GM12878 (cell line): ENCODE measurements around the gene CTNNA1. TPM values are rescaled to one million over a fixed set of nuclear protein-coding genes. Genes with fewer than 3 reads are reported as not detected.

Source experiments
- ATAC-seq: fragments of 200-7000 bp; cut with Tn5 transposase; 3 replicates; pipeline ENCODE4 v1.9.1; 2020; ENCODE audit warnings: mild to moderate bottlenecking, moderate library complexity
- BruUV-seq: library from RNA; stranded (reverse); fragments of 400-500 nt; replicated peaks from 2 replicates; lab custom pipeline; 2021; lab: Mats Ljungman, UMichigan
- CTCF ChIA-PET: fragments of 300-600 bp; sonication (Branson Sonifier 250); formaldehyde crosslinking; extraction: SDS; loops from one replicate; lab custom pipeline; 2021; ENCODE audit warnings: inconsistent platforms; lab: Yijun Ruan, JAX
- POLR2A ChIA-PET: fragments of 350-600 bp; formaldehyde crosslinking; extraction: SDS; loops from one replicate; lab custom pipeline; 2021; ENCODE audit warnings: inconsistent platforms; lab: Charles Lee
- RAD21 ChIA-PET: fragments of 300-600 bp; sonication (Branson Sonifier 250); formaldehyde crosslinking; loops from one replicate; lab custom pipeline; 2023; ENCODE audit warnings: antibody characterized with exemption; ENCODE audit not compliant: unreplicated experiment; lab: Charles Lee
- SMC1A ChIA-PET: fragments of 300-600 bp; sonication (Branson Sonifier 250); formaldehyde crosslinking; loops from one replicate; lab custom pipeline; 2023; ENCODE audit not compliant: unreplicated experiment, uncharacterized antibody; lab: Charles Lee
- DNase-seq: peaks from one replicate; pipeline ENCODE4 v3.0.0-alpha.2; 2011; ENCODE audit warnings: low read depth, low spot score
- FAIRE-seq: peaks from 3 replicates; lab custom pipeline; 2011; peaks lifted over from hg19 to GRCh38; lab: Jason Lieb, UNC
- H2AFZ ChIP-seq: 2 replicates; pipeline ENCODE4 v1.6.0; 2011; ENCODE audit warnings: low read depth, low read length, control low read depth; ENCODE audit not compliant: control insufficient read depth
- H3K27ac ChIP-seq: 2 replicates; pipeline ENCODE4 v1.5.1; 2011; ENCODE audit warnings: control low read depth; ENCODE audit not compliant: control insufficient read depth, insufficient read depth
- H3K27me3 ChIP-seq, 2 experiments: replicated peaks in 1 of 2; 2 replicates each; pipeline versions ENCODE4 v1.6.0 to v1.6.1; 2011; ENCODE audit warnings: low read length in 1 of 2; ENCODE audit not compliant: control insufficient read depth in 2 of 2, insufficient read depth in 2 of 2
- H3K36me3 ChIP-seq, 2 experiments: 2 replicates each; pipeline ENCODE4 v1.5.1; 2011; ENCODE audit warnings: low read length in 1 of 2; ENCODE audit not compliant: control insufficient read depth in 2 of 2, insufficient read depth in 2 of 2
- H3K4me1 ChIP-seq: 2 replicates; pipeline ENCODE4 v1.6.1; 2011; ENCODE audit warnings: mild to moderate bottlenecking, low read length, moderate library complexity, mixed read lengths; ENCODE audit not compliant: control insufficient read depth, insufficient read depth
- H3K4me2 ChIP-seq: 2 replicates; pipeline ENCODE4 v1.6.0; 2011; ENCODE audit warnings: control low read depth; ENCODE audit not compliant: control insufficient read depth, insufficient read depth
- H3K4me3 ChIP-seq: fragments of 200-600 bp; sonication (generic); 2 replicates; pipeline ENCODE4 v1.5.1; 2016
- H3K79me2 ChIP-seq: 2 replicates; pipeline ENCODE4 v1.6.0; 2011; ENCODE audit warnings: low read length; ENCODE audit not compliant: control insufficient read depth, insufficient read depth
- H3K9ac ChIP-seq: 2 replicates; pipeline ENCODE4 v1.8.0; 2011; ENCODE audit warnings: low read length, control low read depth, mixed read lengths; ENCODE audit not compliant: control insufficient read depth, insufficient read depth
- H3K9me3 ChIP-seq: replicated peaks from 3 replicates; pipeline ENCODE4 v1.5.1; 2011; ENCODE audit warnings: mild to moderate bottlenecking, low read length; ENCODE audit not compliant: control insufficient read depth, insufficient read depth
- H4K20me1 ChIP-seq: 2 replicates; pipeline ENCODE4 v1.6.0; 2011; ENCODE audit not compliant: control insufficient read depth, insufficient read depth
- CBFB ChIP-seq: IDR thresholded peaks from 2 replicates; pipeline ENCODE4 v1.6.1; 2016; ENCODE audit warnings: antibody characterized with exemption, low read depth
- EP300 ChIP-seq, 2 experiments: fragments of 150-350 bp in 1 of 2; IDR thresholded peaks; 2 replicates each; pipeline ENCODE4 v1.6.1; 2011 to 2012; ENCODE audit warnings: low read depth in 2 of 2, low read length in 2 of 2, borderline replicate concordance in 1 of 2, improper control_type of control experiment in 1 of 2, inconsistent platforms in 1 of 2; ENCODE audit not compliant: control insufficient read depth in 1 of 2
- RBBP5 ChIP-seq: fragments of 200-600 bp; sonication (generic); conservative IDR thresholded peaks from 2 replicates; pipeline ENCODE4 v1.6.1; 2016
- SIX5 ChIP-seq: IDR thresholded peaks from 2 replicates; pipeline ENCODE4 v1.6.1; 2011; ENCODE audit warnings: mild to moderate bottlenecking, low read depth, low read length, moderate library complexity; ENCODE audit not compliant: severe bottlenecking
- SUZ12 ChIP-seq: fragments of 200-600 bp; sonication (generic); IDR thresholded peaks from one replicate; pipeline ENCODE4 v1.6.1; 2018; ENCODE audit warnings: antibody characterized with exemption, mild to moderate bottlenecking; ENCODE audit not compliant: unreplicated experiment
- in situ Hi-C: fragments of 300-500 bp; cut with MboI; formaldehyde crosslinking; loops from 9 replicates; pipeline ENCODE4 v1.14.3; 2018; ENCODE audit warnings: mixed read lengths
- intact Hi-C: fragments of 100-400 bp; cut with micrococcal nuclease; formaldehyde crosslinking; loops from one replicate; pipeline ENCODE4 v1.14.2; 2022; ENCODE audit not compliant: unreplicated experiment
- polyA plus RNA-seq, 11 experiments: library from polyadenylated mRNA; depleted of rRNA in 4 of 11; unstranded in 6 of 11; stranded (reverse) in 5 of 11; fragments of >200 nt; fragmentation: Nextera tagmentation in 4 of 11; fragmentation: Illumina TruSeq in 1 of 11; extraction: Ambion mirVana in 4 of 11; extraction: Trizol in 1 of 11; gene quantifications; 1 replicate in 1 of 11; 2 replicates in 10 of 11; pipeline versions ENCODE4 v1.2.1 to v1.2.3, GENCODE V29; 2011 to 2016; ENCODE audit warnings: inconsistent platforms in 2 of 11, missing spikeins in 2 of 11, low read depth in 1 of 11
- total RNA-seq, 4 experiments: library from RNA; depleted of rRNA in 3 of 4; stranded (reverse); fragments of >200 nt in 3 of 4; fragmentation: Illumina TruSeq in 1 of 4; extraction: Trizol in 1 of 4; gene quantifications; 2 replicates each; pipeline versions ENCODE4 v1.2.1 to v1.2.3, GENCODE V29; 2013 to 2021
- TF ChIP-seq, protein P1 (sequence below): fragments of 450-650 bp; IDR thresholded peaks from 2 replicates; pipeline ENCODE4 v1.6.1; 2017; ENCODE audit warnings: mild to moderate bottlenecking
- TF ChIP-seq, protein P2 (sequence below): fragments of 450-650 bp; formaldehyde crosslinking; IDR thresholded peaks from 2 replicates; pipeline ENCODE4 v1.4.0; 2022; ENCODE audit warnings: mild to moderate bottlenecking, moderate library complexity
- TF ChIP-seq, protein P3 (sequence below), 3 experiments: IDR thresholded peaks in 2 of 3; conservative IDR thresholded peaks in 1 of 3; 2 replicates each; pipeline ENCODE4 v1.5.1; 2011; ENCODE audit warnings: low read depth in 3 of 3, low read length in 3 of 3, mild to moderate bottlenecking in 3 of 3, control low read depth in 2 of 3, moderate library complexity in 2 of 3, inconsistent platforms in 1 of 3, mixed read lengths in 1 of 3; ENCODE audit not compliant: control insufficient read depth in 2 of 3, insufficient read depth in 1 of 3; ENCODE audit errors: extremely low read depth in 1 of 3
- TF ChIP-seq, protein P4 (sequence below): fragments of 450-650 bp; conservative IDR thresholded peaks from 2 replicates; pipeline ENCODE4 v1.6.1; 2017; ENCODE audit warnings: mild to moderate bottlenecking, moderate library complexity
- TF ChIP-seq, protein P5 (sequence below): fragments of 450-650 bp; IDR thresholded peaks from 2 replicates; pipeline ENCODE4 v1.6.1; 2016; ENCODE audit warnings: mild to moderate bottlenecking, moderate library complexity, borderline replicate concordance

CTNNA1 gene
- total and polyA plus RNA-seq, 10 of the 15 experiments (the other 5 are each of a cell fraction or from before 2014, with no cell fraction given): 32.6 to 104 (median 57.7) TPM

DNA sequence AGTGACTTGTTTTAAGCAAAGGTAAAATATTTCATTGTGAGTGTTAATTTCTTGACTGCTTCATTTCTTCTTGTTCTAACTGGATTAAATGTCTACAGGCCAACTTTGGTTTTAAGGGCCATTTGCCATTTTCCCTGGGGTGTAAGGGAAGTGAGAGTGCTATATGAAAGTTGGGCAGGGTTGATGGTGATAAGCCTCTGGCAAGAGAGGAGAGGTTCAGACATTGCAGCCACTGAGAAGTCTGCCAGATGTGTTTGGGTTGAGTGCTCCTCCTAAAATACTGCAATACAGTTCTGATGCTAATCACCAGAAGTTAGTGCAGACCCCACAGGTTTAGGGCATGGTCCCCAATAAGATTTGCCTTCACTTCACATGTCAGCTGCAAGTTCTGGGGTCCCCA is 136.8 kb downstream of the CTNNA1 start:
- Histone ChIP-seq H3K9ac (no peak overlapping the region), H2AFZ (no peak overlapping the region), H3K79me2 (no peaks in the 10 kb centered on the region), H3K36me3 (peaks cover 6 to 10% of the 10 kb centered on the region in 2 experiments), H3K4me3 (no peak overlapping the region), H3K27me3 (no peaks in the 10 kb centered on the region), H3K4me1 (no peaks in the 10 kb centered on the region), H3K9me3 (0 out of 3 replicates have a peak, but pooled peaks cover 4% of the 10 kb centered on the region), H3K27ac (no peak overlapping the region), H4K20me1 (no peaks in the 10 kb centered on the region), H3K4me2 (no peak overlapping the region)
- intact Hi-C loops: no loop called here
- in situ Hi-C loops: no loop called here
- ChIA-PET CTCF (no interaction called here), RAD21 (no interaction called here), POLR2A (no interaction called here), SMC1A (no interaction called here)
- no peak for DNase-seq
- FAIRE-seq: no peak
- no peak for ATAC-seq
- BruUV-seq: no TSS peak
- TF ChIP-seq, protein P1, sequence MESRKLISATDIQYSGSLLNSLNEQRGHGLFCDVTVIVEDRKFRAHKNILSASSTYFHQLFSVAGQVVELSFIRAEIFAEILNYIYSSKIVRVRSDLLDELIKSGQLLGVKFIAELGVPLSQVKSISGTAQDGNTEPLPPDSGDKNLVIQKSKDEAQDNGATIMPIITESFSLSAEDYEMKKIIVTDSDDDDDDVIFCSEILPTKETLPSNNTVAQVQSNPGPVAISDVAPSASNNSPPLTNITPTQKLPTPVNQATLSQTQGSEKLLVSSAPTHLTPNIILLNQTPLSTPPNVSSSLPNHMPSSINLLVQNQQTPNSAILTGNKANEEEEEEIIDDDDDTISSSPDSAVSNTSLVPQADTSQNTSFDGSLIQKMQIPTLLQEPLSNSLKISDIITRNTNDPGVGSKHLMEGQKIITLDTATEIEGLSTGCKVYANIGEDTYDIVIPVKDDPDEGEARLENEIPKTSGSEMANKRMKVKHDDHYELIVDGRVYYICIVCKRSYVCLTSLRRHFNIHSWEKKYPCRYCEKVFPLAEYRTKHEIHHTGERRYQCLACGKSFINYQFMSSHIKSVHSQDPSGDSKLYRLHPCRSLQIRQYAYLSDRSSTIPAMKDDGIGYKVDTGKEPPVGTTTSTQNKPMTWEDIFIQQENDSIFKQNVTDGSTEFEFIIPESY: no peak
- no peak for TF ChIP-seq RBBP5
- TF ChIP-seq, protein P2, sequence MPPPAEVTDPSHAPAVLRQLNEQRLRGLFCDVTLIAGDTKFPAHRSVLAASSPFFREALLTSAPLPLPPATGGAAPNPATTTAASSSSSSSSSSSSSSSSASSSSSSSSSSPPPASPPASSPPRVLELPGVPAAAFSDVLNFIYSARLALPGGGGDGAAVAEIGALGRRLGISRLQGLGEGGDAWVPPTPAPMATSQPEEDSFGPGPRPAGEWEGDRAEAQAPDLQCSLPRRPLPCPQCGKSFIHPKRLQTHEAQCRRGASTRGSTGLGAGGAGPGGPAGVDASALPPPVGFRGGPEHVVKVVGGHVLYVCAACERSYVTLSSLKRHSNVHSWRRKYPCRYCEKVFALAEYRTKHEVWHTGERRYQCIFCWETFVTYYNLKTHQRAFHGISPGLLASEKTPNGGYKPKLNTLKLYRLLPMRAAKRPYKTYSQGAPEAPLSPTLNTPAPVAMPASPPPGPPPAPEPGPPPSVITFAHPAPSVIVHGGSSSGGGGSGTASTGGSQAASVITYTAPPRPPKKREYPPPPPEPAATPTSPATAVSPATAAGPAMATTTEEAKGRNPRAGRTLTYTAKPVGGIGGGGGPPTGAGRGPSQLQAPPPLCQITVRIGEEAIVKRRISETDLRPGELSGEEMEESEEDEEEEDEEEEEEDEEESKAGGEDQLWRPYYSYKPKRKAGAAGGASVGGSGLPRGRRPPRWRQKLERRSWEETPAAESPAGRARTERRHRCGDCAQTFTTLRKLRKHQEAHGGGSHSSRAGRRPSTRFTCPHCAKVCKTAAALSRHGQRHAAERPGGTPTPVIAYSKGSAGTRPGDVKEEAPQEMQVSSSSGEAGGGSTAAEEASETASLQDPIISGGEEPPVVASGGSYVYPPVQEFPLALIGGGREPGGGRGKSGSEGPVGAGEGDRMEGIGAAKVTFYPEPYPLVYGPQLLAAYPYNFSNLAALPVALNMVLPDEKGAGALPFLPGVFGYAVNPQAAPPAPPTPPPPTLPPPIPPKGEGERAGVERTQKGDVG: no peak
- TF ChIP-seq, protein P3, sequence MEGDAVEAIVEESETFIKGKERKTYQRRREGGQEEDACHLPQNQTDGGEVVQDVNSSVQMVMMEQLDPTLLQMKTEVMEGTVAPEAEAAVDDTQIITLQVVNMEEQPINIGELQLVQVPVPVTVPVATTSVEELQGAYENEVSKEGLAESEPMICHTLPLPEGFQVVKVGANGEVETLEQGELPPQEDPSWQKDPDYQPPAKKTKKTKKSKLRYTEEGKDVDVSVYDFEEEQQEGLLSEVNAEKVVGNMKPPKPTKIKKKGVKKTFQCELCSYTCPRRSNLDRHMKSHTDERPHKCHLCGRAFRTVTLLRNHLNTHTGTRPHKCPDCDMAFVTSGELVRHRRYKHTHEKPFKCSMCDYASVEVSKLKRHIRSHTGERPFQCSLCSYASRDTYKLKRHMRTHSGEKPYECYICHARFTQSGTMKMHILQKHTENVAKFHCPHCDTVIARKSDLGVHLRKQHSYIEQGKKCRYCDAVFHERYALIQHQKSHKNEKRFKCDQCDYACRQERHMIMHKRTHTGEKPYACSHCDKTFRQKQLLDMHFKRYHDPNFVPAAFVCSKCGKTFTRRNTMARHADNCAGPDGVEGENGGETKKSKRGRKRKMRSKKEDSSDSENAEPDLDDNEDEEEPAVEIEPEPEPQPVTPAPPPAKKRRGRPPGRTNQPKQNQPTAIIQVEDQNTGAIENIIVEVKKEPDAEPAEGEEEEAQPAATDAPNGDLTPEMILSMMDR (IDR thresholded peaks at IDR 0.05 in 2 of 3, conservative IDR thresholded peaks at IDR 0.05 in 1 of 3; ENCODE audit: control insufficient read depth in 2 of 3, extremely low read depth in 1 of 3, insufficient read depth in 1 of 3, low read depth in 3 of 3, low read length in 3 of 3): no peak
- TF ChIP-seq, protein P4, sequence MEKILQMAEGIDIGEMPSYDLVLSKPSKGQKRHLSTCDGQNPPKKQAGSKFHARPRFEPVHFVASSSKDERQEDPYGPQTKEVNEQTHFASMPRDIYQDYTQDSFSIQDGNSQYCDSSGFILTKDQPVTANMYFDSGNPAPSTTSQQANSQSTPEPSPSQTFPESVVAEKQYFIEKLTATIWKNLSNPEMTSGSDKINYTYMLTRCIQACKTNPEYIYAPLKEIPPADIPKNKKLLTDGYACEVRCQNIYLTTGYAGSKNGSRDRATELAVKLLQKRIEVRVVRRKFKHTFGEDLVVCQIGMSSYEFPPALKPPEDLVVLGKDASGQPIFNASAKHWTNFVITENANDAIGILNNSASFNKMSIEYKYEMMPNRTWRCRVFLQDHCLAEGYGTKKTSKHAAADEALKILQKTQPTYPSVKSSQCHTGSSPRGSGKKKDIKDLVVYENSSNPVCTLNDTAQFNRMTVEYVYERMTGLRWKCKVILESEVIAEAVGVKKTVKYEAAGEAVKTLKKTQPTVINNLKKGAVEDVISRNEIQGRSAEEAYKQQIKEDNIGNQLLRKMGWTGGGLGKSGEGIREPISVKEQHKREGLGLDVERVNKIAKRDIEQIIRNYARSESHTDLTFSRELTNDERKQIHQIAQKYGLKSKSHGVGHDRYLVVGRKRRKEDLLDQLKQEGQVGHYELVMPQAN: no peak
- no peak for TF ChIP-seq CBFB
- no peak for TF ChIP-seq SUZ12
- TF ChIP-seq, protein P5, sequence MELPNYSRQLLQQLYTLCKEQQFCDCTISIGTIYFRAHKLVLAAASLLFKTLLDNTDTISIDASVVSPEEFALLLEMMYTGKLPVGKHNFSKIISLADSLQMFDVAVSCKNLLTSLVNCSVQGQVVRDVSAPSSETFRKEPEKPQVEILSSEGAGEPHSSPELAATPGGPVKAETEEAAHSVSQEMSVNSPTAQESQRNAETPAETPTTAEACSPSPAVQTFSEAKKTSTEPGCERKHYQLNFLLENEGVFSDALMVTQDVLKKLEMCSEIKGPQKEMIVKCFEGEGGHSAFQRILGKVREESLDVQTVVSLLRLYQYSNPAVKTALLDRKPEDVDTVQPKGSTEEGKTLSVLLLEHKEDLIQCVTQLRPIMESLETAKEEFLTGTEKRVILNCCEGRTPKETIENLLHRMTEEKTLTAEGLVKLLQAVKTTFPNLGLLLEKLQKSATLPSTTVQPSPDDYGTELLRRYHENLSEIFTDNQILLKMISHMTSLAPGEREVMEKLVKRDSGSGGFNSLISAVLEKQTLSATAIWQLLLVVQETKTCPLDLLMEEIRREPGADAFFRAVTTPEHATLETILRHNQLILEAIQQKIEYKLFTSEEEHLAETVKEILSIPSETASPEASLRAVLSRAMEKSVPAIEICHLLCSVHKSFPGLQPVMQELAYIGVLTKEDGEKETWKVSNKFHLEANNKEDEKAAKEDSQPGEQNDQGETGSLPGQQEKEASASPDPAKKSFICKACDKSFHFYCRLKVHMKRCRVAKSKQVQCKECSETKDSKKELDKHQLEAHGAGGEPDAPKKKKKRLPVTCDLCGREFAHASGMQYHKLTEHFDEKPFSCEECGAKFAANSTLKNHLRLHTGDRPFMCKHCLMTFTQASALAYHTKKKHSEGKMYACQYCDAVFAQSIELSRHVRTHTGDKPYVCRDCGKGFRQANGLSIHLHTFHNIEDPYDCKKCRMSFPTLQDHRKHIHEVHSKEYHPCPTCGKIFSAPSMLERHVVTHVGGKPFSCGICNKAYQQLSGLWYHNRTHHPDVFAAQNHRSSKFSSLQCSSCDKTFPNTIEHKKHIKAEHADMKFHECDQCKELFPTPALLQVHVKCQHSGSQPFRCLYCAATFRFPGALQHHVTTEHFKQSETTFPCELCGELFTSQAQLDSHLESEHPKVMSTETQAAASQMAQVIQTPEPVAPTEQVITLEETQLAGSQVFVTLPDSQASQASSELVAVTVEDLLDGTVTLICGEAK: no peak
- no peak for TF ChIP-seq SIX5
- no peak for TF ChIP-seq EP300 (IDR thresholded peaks at IDR 0.05; ENCODE audit: borderline replicate concordance in 1 of 2, control insufficient read depth in 1 of 2, low read depth in 2 of 2, low read length in 2 of 2)
